Esophagus mucosa (tissue), 1 donor: ENCODE measurements around the gene GRPEL1. TPM values are rescaled to one million over a fixed set of nuclear protein-coding genes. Genes with fewer than 3 reads are reported as not detected.
A peak's percentile ranks its signal among the peaks of the same experiment; 100 is the strongest.

Experiments
- ATAC-seq: fragments of 200-7000 bp; cut with Tn5 transposase; one replicate; pipeline ENCODE4 v1.9.1; 2020
- total RNA-seq: library from RNA; stranded (reverse); gene quantifications from one replicate; pipeline ENCODE4 v1.2.4, GENCODE V29; 2023
- donor health status: DM: yes; HTN: yes; CAD: no.

GRPEL1 gene
- total RNA-seq, 1 donor from 2014 or later = 34.0 TPM

- no peak for ATAC-seq
These were observed 5.0 kb downstream of the GRPEL1 start for GRCh38 chr4:7062816-7063215.

DNA sequence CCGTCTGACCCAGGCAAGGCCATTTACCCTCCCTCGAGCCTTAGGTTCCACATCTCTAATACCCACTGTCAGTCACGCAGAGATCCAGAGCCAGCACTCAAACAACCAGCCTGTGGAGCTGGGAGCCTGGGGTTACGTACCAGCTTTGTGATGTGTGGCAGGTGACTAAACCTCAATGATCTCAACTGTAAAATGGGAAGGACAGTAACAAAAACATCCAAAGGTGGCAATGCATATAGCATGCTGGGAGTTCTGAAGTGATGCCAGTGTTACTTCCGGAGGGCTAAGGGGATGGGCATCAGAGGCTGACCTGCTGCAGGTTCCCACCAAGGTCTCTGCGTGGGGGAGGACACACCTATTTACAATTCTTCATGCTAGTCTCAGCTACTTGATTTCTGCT lies 6.0 kb downstream of the GRPEL1 start:
- ATAC-seq = no peak

GRCh38 chr4:7060346-7061150 lies 7.3 kb downstream of the GRPEL1 start:
- no peak for ATAC-seq

- ATAC-seq = no peak
These were observed 8.2 kb downstream of the GRPEL1 start for GRCh38 chr4:7059662-7060061.

GRCh38 chr4:7058792-7059191 lies 9.1 kb downstream of the GRPEL1 start:
- no peak for ATAC-seq

GRCh38 chr4:7055990-7056325 lies 11.9 kb downstream of the GRPEL1 start:
- peak; percentile 24 for ATAC-seq

GRCh38 chr4:7055111-7055989 lies 12.5 kb downstream of the GRPEL1 start:
- no peak for ATAC-seq

DNA sequence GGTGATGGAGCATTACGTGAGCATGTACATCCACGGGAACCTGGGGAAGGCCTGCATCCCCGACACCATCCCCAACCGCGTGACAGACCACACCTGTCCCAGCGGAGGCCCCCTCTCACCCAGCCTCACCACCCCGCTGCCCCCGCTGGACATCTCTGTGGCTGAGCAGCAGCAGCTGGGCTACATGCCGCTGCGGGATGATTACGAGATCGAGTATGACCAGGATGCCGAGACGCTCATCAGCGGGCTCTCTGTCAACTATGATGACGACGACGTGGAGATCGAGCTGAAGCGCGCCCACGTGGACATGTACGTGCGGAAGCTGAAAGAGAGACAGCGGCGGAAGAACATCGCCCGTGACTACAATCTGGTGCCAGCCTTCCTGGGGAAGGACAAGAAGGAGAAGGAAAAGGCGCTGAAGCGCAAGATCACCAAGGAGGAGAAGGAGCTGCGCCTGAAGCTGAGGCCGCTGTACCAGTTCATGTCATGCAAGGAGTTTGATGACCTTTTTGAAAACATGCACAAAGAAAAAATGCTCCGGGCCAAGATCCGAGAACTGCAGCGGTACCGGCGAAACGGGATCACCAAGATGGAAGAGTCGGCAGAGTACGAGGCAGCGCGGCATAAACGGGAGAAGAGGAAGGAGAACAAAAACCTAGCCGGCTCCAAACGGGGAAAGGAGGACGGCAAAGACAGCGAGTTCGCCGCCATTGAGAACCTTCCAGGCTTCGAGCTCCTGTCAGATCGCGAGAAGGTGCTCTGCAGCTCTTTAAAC lies 13.6 kb downstream of the GRPEL1 start:
- no peak for ATAC-seq

- ATAC-seq = peak; percentile 44
These were observed 14.7 kb downstream of the GRPEL1 start for GRCh38 chr4:7052923-7053715.

DNA sequence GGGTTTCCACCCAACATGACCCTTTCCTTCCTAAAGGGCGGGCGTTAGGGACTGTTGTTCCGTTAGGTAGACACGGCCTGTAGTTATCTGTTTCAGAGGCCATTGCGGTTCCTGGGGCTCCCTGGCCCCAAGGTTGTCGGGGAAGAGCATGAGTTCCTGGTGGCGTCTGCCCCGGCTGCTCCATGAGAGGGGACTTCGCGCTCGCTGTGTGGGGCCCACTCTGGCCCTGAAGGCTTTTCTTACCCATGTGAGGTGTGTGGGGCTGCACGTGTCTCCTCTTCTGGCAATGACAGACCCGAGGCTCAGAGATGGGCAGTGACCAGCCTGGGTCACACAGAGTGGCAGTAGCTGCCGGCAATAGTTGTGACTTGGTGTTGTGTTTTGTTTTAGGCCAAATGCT lies 15.6 kb downstream of the GRPEL1 start:
- ATAC-seq = no peak

- no peak for ATAC-seq
These were observed 16.0 kb downstream of the GRPEL1 start for GRCh38 chr4:7051905-7052304.

DNA sequence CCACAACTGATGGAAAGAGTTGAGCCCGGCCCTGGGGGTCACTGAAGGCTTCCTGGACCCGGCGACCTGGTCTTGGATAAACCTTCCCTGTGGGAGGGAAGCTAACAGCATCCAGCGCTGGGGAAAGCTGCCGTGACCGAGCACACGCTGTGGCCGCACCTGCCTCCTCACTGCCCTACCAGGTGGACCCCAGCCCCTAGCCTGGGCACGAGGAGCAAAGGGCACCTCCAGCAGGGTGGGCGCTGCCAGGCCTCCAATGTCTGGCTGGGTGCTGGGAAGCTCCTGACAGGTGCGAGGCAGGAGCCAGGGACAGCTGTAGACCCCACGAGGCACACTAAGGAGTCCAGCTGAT lies 16.7 kb downstream of the GRPEL1 start:
- no peak for ATAC-seq

GRCh38 chr4:7050481-7051143 lies 17.3 kb downstream of the GRPEL1 start:
- ATAC-seq = no peak

DNA sequence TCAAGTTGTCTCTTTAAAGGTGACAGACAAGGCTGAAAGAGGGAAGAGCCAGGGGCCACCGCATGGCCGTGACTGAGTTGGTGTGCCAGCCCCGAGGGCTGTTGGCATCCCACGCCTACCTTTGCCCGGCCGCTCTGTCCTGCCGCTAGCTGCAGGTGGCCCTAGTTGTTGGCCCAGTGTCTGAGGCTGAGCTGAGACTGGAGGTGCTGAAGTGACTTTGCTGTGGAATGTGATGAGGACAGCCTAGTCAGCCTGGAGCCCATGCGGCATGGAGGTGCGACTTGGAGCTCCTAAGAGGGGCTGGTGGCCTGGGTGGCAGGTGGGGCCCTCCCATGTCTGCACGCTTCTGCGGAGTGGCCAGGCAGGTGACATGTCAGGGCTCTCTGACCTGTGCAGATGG lies 18.1 kb downstream of the GRPEL1 start:
- no peak for ATAC-seq

- no peak for ATAC-seq
These were observed 18.6 kb downstream of the GRPEL1 start for GRCh38 chr4:7049295-7049694.

- no peak for ATAC-seq
These were observed 19.2 kb downstream of the GRPEL1 start for GRCh38 chr4:7048642-7049041.

GRCh38 chr4:7046971-7047370 lies 20.9 kb downstream of the GRPEL1 start:
- ATAC-seq = no peak

GRCh38 chr4:7045961-7046921 lies 21.6 kb downstream of the GRPEL1 start:
- ATAC-seq = no peak

DNA sequence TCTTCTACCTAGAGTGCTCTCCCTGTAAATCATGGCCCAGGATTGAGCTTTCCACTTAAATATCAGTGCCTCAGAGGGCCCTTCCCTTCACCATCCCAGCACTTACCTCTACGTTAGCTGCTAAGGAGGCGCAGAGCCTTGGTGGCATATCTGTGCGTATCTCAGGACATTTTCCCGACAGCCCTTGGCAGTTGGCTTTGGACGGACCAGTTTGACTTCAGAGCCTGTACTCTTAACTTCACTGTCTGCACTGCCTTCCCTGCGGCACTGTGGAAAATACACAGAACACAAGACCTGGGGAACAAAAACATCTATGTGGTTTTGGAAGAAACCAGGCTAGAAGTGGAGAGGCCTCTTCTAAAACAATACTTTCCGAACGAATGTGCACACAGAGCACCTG lies 22.3 kb downstream of the GRPEL1 start:
- ATAC-seq = no peak

DNA sequence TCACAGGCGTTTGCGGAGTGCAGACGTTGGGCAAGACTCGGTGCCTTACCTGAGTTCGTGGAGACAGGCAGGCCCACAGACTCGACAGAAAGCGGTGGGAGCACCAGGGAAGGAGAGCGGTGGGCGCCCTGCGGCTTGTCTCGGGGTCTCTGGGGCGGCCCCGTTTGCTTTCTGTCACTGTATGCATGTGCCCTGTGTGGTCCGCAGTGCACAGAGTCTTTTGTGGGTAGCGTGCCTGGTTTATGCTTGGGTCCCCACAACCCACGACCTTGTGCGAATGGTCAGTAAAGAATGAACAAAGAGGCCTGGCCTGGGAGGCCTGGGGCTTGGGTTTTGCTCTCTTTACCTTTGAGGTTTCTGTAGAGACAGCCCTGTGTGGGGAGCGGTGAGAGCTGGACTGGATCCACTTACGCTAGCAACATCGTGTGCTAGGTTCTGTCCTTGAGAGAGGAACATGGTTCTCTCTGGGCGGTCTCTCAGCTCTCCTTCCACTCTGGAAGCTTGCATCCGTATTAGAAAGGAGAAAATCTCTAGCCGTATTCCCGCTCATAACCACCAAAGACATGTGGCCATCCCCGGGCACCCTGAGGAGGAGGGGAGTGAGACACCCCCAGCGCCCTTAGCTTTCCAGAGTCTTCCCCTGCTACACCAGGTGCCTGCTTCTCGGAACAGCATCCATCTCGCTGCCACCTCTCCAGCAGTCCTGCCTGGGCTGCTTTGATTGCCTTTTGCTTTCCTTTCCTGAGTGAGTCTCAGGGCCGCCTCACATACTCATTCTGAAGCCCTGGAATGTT lies 23.5 kb downstream of the GRPEL1 start:
- ATAC-seq = no peak
